Peyer's patch (tissue), 4 donors: ENCODE results near the gene TMEM109.

Experiments
- POLR2A ChIP-seq, 2 donors: fragments of 450-650 bp; IDR thresholded peaks; one replicate each; pipeline ENCODE4 v1.5.1; 2017; ENCODE audit warnings: antibody characterized with exemption in 2 of 2, mild to moderate bottlenecking in 2 of 2, moderate library complexity in 2 of 2
- TF ChIP-seq, protein P1 (sequence below), 6 experiments: fragments of 450-650 bp in 4 of 6; fragments of 200-600 bp in 2 of 6; sonication (generic) in 1 of 6; IDR thresholded peaks; one replicate each; pipeline ENCODE4 v1.5.1; 2017 to 2019; ENCODE audit warnings: antibody characterized with exemption in 6 of 6, mild to moderate bottlenecking in 3 of 6, moderate library complexity in 1 of 6

DNA sequence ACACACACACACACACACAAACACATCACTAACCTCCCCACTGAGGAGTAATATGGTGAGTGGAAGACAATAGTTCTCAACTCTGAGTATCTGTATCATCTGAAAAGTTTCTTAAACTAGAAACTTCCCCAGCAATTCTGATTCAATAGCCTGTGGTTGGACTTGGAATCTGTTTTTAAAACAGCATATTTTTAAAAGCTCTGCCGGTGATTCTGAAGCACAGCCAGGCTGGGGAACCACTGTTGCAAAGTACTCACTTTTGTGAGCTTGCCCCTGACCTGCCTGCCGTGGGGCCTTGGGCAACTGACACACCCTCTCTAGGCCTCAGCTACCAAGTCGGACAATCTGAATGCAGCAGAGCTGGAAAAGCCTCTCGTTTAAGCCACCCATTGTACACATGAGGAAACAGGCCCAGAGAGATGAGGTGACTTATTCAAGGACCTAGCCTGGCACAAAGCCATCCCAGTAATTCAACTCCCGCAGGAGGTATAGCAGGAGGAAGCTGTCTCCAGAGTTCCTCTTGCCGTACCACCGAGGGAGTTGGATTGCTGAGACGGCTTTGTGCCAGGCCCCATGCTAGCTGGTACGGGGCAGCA, 29.1 kb downstream of the TMEM109 start:
- TF ChIP-seq, protein P1, sequence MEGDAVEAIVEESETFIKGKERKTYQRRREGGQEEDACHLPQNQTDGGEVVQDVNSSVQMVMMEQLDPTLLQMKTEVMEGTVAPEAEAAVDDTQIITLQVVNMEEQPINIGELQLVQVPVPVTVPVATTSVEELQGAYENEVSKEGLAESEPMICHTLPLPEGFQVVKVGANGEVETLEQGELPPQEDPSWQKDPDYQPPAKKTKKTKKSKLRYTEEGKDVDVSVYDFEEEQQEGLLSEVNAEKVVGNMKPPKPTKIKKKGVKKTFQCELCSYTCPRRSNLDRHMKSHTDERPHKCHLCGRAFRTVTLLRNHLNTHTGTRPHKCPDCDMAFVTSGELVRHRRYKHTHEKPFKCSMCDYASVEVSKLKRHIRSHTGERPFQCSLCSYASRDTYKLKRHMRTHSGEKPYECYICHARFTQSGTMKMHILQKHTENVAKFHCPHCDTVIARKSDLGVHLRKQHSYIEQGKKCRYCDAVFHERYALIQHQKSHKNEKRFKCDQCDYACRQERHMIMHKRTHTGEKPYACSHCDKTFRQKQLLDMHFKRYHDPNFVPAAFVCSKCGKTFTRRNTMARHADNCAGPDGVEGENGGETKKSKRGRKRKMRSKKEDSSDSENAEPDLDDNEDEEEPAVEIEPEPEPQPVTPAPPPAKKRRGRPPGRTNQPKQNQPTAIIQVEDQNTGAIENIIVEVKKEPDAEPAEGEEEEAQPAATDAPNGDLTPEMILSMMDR (IDR thresholded peaks at IDR 0.05), result no peak
- no peak for TF ChIP-seq POLR2A (IDR thresholded peaks at IDR 0.05)
